HepG2 (cell line): ENCODE data around the gene ATP2A2. TPM values are rescaled to one million over a fixed set of nuclear protein-coding genes. Genes with fewer than 3 reads are reported as not detected.
A peak's percentile ranks its signal among the peaks of the same experiment; 100 is the strongest.

Experiments
- ARNTL ChIP-seq: sonication (generic); formaldehyde crosslinking; IDR thresholded peaks from 2 replicates; pipeline ENCODE4 v1.4.0; 2020; ENCODE audit warnings: mild to moderate bottlenecking, missing genetic modification reagents
- ATF7-NPFF ChIP-seq: sonication (generic); formaldehyde crosslinking; IDR thresholded peaks from 2 replicates; pipeline ENCODE4 v1.8.1; 2023; ENCODE audit warnings: mild to moderate bottlenecking, low read depth, missing genetic modification reagents, moderate library complexity
- BCL6 ChIP-seq: IDR thresholded peaks from 2 replicates; pipeline ENCODE4 v1.6.1; 2016; ENCODE audit warnings: missing genetic modification reagents, missing compliant biosample characterization
- FIP1L1 ChIP-seq: fragments of 200-400 bp; formaldehyde crosslinking; IDR thresholded peaks from 2 replicates; pipeline ENCODE4 v1.6.1; 2018; ENCODE audit warnings: low read depth, mild to moderate bottlenecking, low read length, moderate library complexity, borderline replicate concordance; ENCODE audit not compliant: insufficient read depth
- KAT7 ChIP-seq: IDR thresholded peaks from 2 replicates; pipeline ENCODE4 v1.6.1; 2018; ENCODE audit warnings: borderline replicate concordance, missing compliant biosample characterization
- KMT2B ChIP-seq: IDR thresholded peaks from 2 replicates; pipeline ENCODE4 v1.6.1; 2016; ENCODE audit warnings: missing genetic modification reagents, missing compliant biosample characterization
- NONO ChIP-seq, 2 experiments: fragments of 450-650 bp in 1 of 2; sonication (generic) in 1 of 2; formaldehyde crosslinking in 1 of 2; IDR thresholded peaks in 1 of 2; conservative IDR thresholded peaks in 1 of 2; 2 replicates each; pipeline versions ENCODE4 v1.6.1 to v1.8.0; 2017 to 2022; ENCODE audit warnings: mild to moderate bottlenecking in 1 of 2, missing genetic modification reagents in 1 of 2, moderate library complexity in 1 of 2
- NR2F2 ChIP-seq: IDR thresholded peaks from 2 replicates; pipeline ENCODE4 v1.6.1; 2012; ENCODE audit warnings: low read depth, inconsistent platforms, borderline replicate concordance
- NR2F6 ChIP-seq, 2 experiments: IDR thresholded peaks; 2 replicates each; pipeline ENCODE4 v1.6.1; 2016; ENCODE audit warnings: antibody characterized with exemption in 1 of 2, mild to moderate bottlenecking in 1 of 2
- RBAK ChIP-seq: sonication (generic); formaldehyde crosslinking; IDR thresholded peaks from 2 replicates; pipeline ENCODE4 v1.5.1; 2020; ENCODE audit warnings: mild to moderate bottlenecking, missing genetic modification reagents
- SALL1 ChIP-seq: sonication (generic); formaldehyde crosslinking; IDR thresholded peaks from 2 replicates; pipeline ENCODE4 v1.8.0; 2022; ENCODE audit warnings: mild to moderate bottlenecking, missing genetic modification reagents
- TAF1 ChIP-seq: sonication (generic); formaldehyde crosslinking; IDR thresholded peaks from 2 replicates; pipeline ENCODE4 v1.4.0; 2020; ENCODE audit warnings: missing genetic modification reagents
- TCF7 ChIP-seq: sonication (generic); IDR thresholded peaks from 2 replicates; pipeline ENCODE4 v1.6.1; 2016; ENCODE audit warnings: antibody characterized with exemption, low read depth
- XRCC5 ChIP-seq: fragments of 200-400 bp; formaldehyde crosslinking; optimal IDR thresholded peaks from 2 replicates; pipeline ENCODE3; 2017; ENCODE audit warnings: mild to moderate bottlenecking, low read length
- YEATS4 ChIP-seq: sonication (generic); formaldehyde crosslinking; IDR thresholded peaks from 2 replicates; pipeline ENCODE4 v1.4.0; 2020; ENCODE audit warnings: missing genetic modification reagents, borderline replicate concordance
- ZNF615 ChIP-seq: sonication (generic); formaldehyde crosslinking; IDR thresholded peaks from 2 replicates; pipeline ENCODE4 v1.5.0; 2020; ENCODE audit warnings: mild to moderate bottlenecking, missing genetic modification reagents, borderline replicate concordance
- ZNF749 ChIP-seq: sonication (generic); formaldehyde crosslinking; IDR thresholded peaks from 2 replicates; pipeline ENCODE4 v1.8.0; 2022; ENCODE audit warnings: mild to moderate bottlenecking, missing genetic modification reagents, moderate library complexity, borderline replicate concordance
- ZNF790 ChIP-seq: sonication (generic); formaldehyde crosslinking; IDR thresholded peaks from 2 replicates; pipeline ENCODE4 v1.8.0; 2022; ENCODE audit warnings: missing genetic modification reagents, mild to moderate bottlenecking, borderline replicate concordance
- ZSCAN20 ChIP-seq: sonication (generic); formaldehyde crosslinking; IDR thresholded peaks from 2 replicates; pipeline ENCODE4 v1.4.0; 2020; ENCODE audit warnings: missing genetic modification reagents, mild to moderate bottlenecking, borderline replicate concordance
- polyA plus RNA-seq, 8 experiments: library from polyadenylated mRNA; depleted of rRNA in 3 of 8; stranded (reverse) in 7 of 8; unstranded in 1 of 8; fragments of >200 nt; fragmentation: Illumina TruSeq in 4 of 8; extraction: Trizol in 4 of 8; gene quantifications; 2 replicates each; pipeline versions ENCODE4 v1.2.1 to v1.2.3, GENCODE V29; 2011 to 2016; ENCODE audit warnings: low read depth in 4 of 8, missing spikeins in 1 of 8, mixed read lengths in 1 of 8; ENCODE audit not compliant: insufficient read depth in 1 of 8
- total RNA-seq, 5 experiments: library from RNA; depleted of rRNA; stranded (reverse); fragments of >200 nt; fragmentation: Illumina TruSeq; extraction: Trizol; gene quantifications; 2 replicates each; pipeline ENCODE4 v1.2.3, GENCODE V29; 2016; ENCODE audit warnings: low read depth in 1 of 5
- TF ChIP-seq, protein P1 (sequence below): sonication (generic); formaldehyde crosslinking; IDR thresholded peaks from 2 replicates; pipeline ENCODE4 v1.4.0; 2020; ENCODE audit warnings: missing genetic modification reagents
- TF ChIP-seq, protein P2 (sequence below): sonication (generic); formaldehyde crosslinking; conservative IDR thresholded peaks from 2 replicates; pipeline ENCODE4 v1.4.0; 2020; ENCODE audit warnings: missing genetic modification reagents
- TF ChIP-seq, protein P3 (sequence below): sonication (generic); formaldehyde crosslinking; IDR thresholded peaks from 2 replicates; pipeline ENCODE4 v1.8.1; 2023; ENCODE audit warnings: mild to moderate bottlenecking, moderate library complexity, missing genetic modification reagents
- TF ChIP-seq, protein P4 (sequence below): sonication (generic); formaldehyde crosslinking; IDR thresholded peaks from 2 replicates; pipeline ENCODE4 v1.8.0; 2022; ENCODE audit warnings: low read depth, missing genetic modification reagents

ATP2A2 gene
- total and polyA plus RNA-seq, 2 of the 13 experiments (the other 11 are each of a cell fraction or from before 2014, with no cell fraction given) = 35.4 to 85.5 TPM

DNA sequence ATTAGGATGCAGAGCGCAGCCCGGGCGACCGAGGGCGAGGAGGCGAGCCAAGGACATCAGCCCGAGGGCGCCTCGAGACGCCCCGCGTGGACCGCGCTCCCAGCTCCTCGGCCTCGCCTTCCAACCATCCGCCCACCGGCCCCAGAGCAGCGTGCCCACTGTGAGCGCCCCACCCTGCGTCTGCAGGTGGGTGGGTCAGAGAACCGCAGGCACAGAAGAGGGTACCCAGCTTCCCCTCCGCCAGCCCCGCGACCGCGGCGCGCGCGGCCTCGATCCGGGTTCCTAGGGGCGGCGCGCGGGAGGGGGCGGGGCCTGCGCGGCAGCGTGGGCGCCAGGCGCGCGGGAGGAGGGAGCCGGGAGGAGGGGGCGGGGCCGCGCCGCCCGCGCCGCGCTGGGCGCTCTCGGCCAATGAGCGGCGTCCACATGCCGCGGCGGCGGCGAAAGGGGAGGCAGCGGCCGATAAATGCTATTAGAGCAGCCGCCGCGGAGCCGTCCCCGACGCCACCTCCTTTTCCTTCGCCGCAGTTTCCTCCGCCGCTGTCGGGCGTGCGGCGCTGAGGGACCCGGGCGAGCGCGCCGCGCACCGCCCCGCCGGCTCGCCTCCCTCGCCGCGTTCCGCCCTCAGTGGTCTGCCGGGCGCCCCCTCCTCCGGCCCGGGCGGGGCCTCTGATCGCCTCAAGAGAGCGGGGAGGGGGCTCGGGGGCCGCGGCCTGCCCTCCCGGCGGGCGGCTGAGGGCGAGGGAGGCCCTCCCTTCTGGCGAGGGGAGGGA, at the start of gene ATP2A2 (continued):
- TF ChIP-seq NR2F2 (no peak), TCF7 (no peak), NR2F6 (IDR thresholded peaks at IDR 0.05) (no peak), NR2F6 (CRISPR knock-in tag; IDR thresholded peaks at IDR 0.05) (no peak), KMT2B (peak; percentile 72), ZSCAN20 (CRISPR knock-in tag) (no peak), ZNF790 (CRISPR knock-in tag) (peak; percentile 31; the same call in 1 of the 2 replicates), NONO (IDR thresholded peaks at IDR 0.05) (no peak), NONO (CRISPR knock-in tag; conservative IDR thresholded peaks at IDR 0.05) (peak; percentile 22; the same call in 1 of the 2 replicates), ZNF749 (CRISPR knock-in tag) (0 out of 2 replicates have a peak, but pooled peaks have one; percentile 58), KAT7 (CRISPR knock-in tag) (no peak; the same call in 1 of the 2 replicates), XRCC5 (no peak), YEATS4 (CRISPR knock-in tag) (peak; percentile 72; the same call in 1 of the 2 replicates), ATF7-NPFF (peak; percentile 5; the same call in 1 of the 2 replicates), RBAK (CRISPR knock-in tag) (no peak), ZNF615 (no peak), BCL6 (no peak), SALL1 (CRISPR knock-in tag) (peak; percentile 46; the same call in 1 of the 2 replicates), TAF1 (peak; percentile 62), ARNTL (CRISPR knock-in tag) (no peak), FIP1L1 (no peak)
- TF ChIP-seq, protein P1, sequence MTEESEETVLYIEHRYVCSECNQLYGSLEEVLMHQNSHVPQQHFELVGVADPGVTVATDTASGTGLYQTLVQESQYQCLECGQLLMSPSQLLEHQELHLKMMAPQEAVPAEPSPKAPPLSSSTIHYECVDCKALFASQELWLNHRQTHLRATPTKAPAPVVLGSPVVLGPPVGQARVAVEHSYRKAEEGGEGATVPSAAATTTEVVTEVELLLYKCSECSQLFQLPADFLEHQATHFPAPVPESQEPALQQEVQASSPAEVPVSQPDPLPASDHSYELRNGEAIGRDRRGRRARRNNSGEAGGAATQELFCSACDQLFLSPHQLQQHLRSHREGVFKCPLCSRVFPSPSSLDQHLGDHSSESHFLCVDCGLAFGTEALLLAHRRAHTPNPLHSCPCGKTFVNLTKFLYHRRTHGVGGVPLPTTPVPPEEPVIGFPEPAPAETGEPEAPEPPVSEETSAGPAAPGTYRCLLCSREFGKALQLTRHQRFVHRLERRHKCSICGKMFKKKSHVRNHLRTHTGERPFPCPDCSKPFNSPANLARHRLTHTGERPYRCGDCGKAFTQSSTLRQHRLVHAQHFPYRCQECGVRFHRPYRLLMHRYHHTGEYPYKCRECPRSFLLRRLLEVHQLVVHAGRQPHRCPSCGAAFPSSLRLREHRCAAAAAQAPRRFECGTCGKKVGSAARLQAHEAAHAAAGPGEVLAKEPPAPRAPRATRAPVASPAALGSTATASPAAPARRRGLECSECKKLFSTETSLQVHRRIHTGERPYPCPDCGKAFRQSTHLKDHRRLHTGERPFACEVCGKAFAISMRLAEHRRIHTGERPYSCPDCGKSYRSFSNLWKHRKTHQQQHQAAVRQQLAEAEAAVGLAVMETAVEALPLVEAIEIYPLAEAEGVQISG (CRISPR knock-in tag) = no peak
- TF ChIP-seq, protein P2, sequence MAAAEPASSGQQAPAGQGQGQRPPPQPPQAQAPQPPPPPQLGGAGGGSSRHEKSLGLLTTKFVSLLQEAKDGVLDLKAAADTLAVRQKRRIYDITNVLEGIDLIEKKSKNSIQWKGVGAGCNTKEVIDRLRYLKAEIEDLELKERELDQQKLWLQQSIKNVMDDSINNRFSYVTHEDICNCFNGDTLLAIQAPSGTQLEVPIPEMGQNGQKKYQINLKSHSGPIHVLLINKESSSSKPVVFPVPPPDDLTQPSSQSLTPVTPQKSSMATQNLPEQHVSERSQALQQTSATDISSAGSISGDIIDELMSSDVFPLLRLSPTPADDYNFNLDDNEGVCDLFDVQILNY (CRISPR knock-in tag) = no peak
- TF ChIP-seq, protein P3, sequence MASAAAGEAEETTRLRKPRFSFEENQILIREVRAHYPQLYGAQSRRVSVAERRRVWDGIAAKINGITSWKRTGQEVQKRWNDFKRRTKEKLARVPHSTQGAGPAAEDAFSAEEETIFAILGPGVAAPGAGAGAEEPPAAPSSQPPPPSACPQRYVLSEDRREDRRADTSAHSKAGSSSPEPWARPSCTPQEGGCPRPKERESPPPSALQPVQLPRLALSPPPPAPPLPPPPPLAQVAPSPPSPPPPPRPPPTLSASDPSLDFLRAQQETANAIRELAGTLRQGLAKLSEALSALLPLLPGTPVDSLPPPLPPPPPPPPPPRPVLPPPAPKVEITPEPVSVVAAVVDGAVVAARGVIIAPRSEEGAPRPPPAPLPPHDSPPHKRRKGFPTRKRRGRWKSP (CRISPR knock-in tag) = peak; percentile 66
- TF ChIP-seq, protein P4, sequence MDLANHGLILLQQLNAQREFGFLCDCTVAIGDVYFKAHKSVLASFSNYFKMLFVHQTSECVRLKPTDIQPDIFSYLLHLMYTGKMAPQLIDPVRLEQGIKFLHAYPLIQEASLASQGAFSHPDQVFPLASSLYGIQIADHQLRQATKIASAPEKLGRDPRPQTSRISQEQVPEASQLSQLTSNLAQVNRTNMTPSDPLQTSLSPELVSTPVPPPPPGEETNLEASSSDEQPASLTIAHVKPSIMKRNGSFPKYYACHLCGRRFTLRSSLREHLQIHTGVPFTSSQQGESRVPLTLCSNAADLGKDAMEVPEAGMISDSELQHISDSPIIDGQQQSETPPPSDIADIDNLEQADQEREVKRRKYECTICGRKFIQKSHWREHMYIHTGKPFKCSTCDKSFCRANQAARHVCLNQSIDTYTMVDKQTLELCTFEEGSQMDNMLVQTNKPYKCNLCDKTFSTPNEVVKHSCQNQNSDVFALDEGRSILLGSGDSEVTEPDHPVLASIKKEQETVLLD = peak; percentile 51; the same call in 1 of the 2 replicates
